Stimulated activated CD8-positive, alpha-beta memory T cell treated with anti-CD3 and anti-CD28 coated beads, Interleukin-15, amount 100 ng/mL, for 48 hours (primary cell): ENCODE results near the gene FAHD2A.
A peak's percentile ranks its signal among the peaks of the same experiment; 100 is the strongest.
"Not testable (repeated sequence)": the region's sequence is repeated elsewhere in the genome, so short reads cannot be mapped to it uniquely, and the experiment has no call there.

ENCODE experiments used
- DNase-seq, 2 donors: peaks; one replicate each; pipeline ENCODE4 v3.0.0-alpha.2; 2020; ENCODE audit warnings: low read depth in 2 of 2

The FAHD2A gene

DNA sequence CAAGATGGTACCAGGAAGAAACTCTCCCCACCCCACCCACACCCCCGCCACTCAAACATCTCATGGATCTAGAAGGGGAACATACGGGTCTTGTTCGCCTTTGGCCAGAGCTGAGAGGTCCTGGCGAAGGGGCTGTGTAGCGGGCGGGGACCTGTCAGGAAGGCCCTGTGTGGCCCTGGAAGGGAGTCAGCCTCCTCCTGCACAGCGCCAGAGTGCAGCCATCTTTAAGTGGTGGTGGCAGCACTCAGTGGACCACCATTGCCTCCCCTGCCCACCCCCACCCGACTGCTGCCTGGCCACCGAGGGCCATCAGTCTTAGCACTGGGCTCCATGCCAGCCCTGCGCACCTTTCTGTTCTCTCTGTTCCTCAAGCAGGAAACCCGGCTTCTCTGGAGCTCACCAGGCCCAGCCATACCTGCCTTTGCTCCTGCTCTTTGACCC lies 11.6 kb upstream of the FAHD2A start:
- no peak for DNase-seq

DNA sequence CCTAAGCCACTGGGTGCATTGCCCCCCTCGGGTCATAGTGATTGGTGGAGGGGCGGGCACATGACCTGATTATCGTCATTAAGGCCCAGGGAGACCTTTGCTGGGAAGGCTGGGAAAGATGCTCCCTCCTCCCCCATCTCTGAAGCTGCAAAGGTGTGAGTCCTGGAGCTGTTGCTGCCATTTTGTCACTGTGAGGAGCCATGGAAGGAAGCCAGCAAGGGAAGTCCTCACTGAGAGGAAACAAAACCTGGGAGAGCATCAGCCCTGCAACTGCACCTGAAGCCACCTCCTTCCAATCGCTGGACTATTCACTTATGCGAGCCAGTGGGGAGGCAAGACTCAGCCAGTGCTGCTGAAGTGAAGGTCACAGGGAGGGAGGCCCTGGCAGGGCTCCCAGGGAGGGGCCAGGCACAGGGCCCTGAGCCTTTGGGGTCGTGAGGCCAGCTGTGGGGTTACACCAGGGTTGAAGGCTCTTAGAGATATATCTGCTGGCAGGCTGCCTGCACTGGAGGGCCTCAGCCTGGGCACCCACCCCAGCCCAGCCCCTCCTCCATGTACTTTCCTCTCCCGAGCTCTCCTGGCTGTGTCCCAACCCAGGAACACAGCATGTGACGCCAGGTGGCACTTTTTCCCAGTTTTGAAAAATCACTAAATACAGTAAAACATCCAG lies 10.7 kb upstream of the FAHD2A start:
- no peak for DNase-seq

DNA sequence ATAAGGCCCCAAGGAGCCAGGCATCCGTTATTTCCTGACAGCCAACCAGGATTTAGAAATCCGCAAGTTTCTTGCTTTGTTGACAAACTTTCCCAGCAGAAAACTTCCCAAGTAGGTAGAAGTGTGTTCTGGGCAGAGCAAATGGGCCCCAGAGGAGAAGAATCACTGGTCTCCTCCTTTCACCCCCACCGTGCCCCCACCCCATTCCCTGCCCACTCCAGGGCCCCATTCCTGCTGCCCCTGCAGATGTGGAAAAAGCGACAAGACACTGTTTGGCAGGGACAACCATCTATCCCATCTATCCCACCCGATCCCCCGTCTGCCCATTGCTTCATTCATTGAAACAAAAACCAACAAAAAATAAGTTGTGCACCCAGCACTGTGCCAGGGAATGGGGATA lies 10.2 kb upstream of the FAHD2A start:
- DNase-seq = no peak

DNA sequence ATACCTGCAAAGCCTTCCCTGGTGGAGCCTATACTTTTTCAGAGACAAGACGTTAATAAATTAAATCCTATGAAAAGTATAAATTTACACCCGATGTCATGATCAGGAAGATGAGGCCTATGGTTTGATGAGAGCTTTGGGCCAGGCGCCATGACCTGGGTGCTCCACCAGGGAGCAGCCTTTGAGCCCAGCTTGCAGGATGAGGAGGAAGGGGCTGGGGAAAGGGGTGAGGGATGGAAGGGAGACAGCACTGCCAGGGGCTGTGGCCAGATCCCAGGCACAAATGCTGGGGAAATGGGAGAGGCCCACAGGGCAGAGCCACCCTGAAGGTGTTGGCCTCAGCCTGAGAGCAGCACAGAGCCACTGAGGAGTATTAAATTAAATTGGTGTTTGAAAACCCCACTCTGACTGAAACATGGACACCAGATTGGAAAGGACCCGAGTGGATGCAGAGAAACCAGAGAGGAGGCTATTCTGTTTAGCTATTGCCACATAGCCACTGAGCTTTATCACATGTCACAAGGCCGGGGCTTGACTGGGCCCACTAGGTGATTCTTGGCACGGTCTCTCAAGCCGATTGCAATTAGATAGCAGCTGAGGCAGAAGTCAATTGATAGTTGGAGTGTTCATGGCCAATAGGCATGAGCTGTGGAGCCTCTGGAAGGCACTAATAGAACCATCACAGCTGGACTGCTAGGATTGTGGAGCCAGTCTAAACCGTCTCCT lies 9.6 kb upstream of the FAHD2A start:
- no peak for DNase-seq

DNA sequence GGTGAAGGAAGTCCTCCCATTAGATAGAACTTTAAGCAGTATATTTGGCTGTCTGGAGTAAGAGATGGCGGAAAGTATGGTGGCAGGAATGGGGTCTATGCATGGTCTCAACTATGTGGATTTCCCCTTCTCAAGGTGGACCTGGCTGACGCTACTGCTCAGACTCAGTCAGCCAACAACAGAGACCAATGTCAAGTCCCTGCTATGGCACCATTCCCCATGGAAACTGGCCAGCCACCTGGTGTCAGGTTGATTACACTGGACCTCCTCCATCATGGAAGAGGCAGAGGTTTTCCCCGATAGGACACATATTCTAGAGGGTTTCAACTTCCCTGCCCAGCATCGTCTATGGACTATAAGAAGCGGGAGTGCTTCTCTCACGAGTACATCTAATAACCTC lies 8.6 kb upstream of the FAHD2A start:
- DNase-seq = no peak

DNA sequence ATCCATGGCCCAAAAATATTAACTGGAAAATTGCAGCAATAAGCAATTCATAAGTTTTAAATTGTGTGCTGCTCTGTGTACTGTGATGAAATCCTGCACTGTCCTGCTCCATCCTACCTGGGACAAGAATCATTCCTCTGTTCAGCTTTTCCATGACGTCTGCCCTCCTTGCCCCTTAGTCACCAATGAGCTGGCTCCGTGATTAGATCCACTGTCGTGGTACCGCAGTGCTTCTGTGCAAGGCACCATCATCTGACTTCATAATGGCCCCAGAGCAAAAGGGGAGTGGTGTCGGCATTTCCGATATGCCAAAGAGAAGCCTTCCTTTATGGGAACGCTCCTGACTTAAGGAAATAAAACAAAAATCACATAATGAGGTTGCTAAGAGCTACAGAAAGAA lies 3.4 kb upstream of the FAHD2A start:
- no peak for DNase-seq

DNA sequence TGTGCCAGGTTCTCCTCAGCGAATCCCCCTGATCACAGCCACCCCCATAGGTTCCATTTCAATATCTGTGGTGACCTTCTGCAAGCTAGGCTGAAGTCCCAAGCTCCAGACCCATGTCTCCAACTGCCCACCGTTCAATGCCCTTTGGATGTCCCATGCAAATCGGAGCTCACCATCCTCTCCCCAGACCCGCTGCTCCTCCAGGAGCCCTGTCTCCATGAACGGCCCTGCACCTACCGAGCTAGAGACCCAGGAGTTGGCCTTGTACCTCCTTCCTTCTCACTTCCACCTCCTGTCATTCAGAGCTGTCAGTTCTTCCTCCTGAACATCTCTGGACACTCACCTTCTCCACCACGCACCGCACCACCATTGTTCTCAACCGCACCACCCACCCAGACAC lies 1.0 kb upstream of the FAHD2A start:
- no peak for DNase-seq

DNA sequence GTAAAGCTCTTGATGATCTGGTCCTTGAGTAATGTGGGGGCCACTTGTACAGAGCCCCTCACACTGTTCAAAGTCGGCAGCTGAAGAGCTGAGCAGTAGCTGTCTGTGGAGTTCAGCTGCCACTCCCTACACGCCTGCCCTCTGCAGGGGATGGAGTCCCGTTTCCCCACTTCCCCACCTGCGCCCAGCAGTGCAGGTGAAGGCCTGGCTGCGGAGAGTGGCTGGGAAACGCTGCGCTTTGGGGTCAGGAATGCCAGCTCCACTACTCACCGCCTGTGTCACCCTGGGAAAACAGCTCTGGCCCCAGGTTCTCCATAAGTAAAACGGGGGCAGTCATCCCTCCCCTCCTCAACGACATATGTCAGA lies 521 bp upstream of the FAHD2A start:
- not testable (repeated sequence) for DNase-seq

DNA sequence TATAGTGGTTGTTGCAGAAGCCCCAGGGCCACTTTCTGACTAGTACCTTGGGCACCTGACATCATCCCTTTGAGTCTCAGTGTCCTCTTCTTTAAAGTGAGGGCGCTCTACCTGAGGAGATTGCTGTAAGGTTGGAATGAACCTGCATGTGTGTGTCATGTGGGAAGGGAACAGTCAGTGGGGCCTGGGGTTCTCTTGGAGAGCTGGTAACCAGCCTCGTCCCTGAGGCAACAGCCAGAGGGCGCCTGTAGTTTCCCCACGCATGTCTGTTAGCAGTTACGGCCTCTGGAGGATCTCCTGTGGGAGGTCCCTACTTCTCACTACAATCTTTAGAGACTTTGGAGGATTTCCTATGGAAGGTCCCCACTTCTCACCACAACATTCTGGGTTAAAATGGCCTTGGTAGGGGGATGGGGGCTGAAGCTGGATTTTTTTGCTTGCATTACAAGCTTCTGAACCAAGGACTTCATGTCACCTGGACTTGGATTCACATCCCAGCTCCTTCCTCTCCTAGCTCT lies 755 bp downstream of the FAHD2A start:
- not testable (repeated sequence) for DNase-seq

DNA sequence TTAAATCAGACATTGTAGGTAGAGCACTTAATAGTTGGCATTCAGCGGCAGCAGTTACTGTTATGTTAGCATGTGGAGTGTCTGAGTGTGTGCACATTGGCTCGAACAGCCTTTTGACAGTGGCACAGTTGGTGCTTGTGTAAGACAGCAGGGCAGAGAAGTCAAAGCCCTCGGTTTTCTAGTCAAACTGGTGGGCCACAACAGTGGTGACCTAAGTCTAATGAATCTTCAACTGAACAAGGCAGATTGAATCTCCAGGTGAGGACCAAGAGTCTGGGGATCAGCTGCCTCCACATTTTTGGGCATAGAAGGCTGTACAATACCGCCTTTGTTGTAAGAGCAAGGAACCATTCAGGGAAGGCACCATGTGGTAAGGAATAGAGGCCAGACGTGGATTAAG lies 1.3 kb downstream of the FAHD2A start:
- DNase-seq = not testable (repeated sequence)

DNA sequence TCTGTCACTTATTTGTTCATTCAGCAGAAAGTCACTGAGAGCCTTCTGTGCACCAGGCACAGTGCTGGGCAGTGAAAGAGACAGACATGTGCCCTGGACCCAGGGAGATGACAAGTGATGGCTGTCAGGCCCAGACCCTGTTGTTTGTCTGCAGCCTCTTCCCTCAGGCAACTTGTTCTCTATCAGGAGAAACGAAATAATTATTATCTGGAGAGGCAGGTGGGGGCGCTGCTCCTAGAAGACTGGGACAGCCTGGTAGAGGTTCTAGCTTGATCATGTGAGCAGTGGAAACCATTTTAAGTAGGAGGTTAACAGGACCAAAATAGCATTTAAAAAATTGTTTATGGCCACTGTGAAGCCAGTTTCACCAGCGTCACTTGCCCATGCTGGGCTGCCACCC lies 2.2 kb downstream of the FAHD2A start:
- not testable (repeated sequence) for DNase-seq

DNA sequence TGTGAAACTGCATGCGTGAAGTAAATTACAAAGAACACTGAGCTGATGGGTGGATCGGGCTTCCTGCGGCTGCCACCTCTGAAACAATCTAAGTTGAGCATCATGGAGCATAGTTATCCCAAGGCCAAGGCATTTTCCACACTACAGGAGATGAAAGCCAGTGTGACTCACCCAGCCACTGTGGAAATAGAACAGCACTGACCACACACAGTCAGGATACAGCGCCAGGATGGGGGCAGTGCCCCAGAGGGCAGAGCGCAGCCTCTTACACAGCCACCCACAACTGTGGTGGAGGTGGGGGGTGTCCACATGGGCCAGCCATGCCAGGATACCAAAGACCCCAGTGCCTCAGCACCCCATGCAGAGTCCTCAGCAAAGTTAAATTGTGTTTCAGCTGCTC lies 8.7 kb downstream of the FAHD2A start:
- not testable (repeated sequence) for DNase-seq

DNA sequence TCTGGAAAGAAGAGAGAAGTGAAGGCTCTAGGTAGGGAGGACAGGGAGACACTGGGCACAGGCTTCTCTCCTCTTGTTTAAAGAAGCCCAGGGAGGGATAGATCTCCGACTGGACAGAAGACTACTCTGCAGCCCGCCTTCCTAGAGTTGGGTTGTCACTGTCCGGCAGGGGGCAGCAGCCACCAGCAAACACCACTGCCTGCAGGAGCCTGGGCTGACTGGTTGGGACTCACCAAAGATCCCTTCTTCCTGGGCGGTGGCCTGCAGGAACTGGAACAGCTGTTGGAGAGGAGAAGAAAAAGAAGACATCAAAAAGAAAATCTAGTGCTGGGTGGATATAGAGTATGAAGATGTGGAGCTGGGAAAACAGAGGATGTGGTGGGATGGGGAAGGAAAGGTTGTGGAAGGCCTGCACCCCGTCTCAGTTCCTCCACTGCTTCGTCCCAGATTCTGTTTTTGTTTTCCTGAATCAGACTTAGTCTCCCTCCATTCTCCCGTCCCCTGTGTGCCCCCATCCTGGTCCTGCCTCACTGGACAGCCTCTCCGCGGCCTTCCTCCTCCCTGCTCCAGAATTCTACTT lies 11.6 kb downstream of the FAHD2A start:
- DNase-seq = peak; percentile 31

DNA sequence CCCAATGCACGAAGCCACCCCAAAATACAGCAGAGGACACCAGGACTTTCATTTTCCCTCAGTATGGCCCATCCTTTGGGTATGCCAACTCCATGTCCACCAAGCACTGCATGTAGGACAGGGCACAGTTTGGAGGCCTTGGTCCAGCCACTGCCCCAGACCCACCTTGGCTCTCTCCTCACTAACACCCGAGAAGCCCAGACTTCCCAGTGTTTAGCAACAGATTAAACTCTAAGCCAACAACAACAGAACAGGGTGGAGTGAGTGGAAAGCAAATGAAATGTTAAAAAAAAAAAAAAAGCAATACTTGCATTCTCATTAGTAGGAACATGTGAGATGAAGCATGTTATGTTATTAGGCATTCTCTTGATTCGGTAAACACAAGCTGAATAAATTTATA lies 12.6 kb downstream of the FAHD2A start:
- not testable (repeated sequence) for DNase-seq

DNA sequence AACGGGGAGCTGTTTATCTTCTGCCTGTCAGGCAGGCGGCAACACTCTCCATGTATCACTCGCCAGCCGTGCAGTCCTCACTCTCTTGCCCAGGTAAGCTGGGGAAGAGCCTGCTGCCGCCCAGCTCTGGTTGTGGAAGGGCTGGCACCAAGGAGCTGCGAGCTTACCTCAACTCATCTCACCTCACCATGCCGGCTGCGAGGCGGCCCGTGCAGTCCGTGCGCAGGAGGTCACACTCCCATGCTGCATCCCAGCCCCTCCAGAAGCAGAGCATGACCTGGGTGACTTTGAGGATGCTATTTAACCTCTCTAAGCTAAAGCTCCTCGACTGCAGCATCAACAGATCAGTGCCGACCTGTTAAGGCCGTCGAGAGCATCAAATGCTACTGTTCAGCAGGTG lies 13.1 kb downstream of the FAHD2A start:
- not testable (repeated sequence) for DNase-seq

DNA sequence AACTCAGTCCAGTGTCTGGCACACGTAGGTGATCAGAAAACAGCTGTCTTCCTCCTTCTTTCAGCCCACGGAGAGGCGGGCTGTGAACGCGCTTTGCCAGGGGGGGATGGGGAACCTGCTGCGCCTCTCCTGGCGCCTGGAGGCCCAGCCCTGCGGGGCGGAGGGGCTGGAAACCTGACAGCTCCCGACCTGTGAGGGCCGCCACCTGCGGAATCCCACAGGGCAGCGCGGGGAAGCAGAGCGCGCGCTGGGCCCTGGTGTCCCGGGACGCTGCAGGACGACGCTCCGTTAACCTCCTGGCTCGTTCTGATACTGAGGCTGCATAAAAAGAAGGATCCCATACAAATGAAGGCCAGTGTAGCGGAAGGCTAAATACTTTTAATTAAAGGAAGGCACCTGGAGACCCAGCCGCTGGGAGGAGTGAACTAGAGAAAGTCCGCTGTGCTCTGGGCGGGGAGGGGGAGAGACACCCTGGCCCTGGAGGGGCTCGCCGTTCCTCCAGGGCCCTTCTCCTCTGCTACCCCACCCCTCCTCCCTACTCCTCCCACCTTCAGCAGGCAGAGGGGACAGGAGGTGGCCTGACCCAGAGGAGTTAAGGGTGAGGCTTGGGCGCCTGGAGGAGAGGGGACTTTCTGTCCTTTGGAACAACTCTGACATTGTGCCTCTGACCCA lies 24.8 kb downstream of the FAHD2A start:
- not testable (repeated sequence) for DNase-seq

DNA sequence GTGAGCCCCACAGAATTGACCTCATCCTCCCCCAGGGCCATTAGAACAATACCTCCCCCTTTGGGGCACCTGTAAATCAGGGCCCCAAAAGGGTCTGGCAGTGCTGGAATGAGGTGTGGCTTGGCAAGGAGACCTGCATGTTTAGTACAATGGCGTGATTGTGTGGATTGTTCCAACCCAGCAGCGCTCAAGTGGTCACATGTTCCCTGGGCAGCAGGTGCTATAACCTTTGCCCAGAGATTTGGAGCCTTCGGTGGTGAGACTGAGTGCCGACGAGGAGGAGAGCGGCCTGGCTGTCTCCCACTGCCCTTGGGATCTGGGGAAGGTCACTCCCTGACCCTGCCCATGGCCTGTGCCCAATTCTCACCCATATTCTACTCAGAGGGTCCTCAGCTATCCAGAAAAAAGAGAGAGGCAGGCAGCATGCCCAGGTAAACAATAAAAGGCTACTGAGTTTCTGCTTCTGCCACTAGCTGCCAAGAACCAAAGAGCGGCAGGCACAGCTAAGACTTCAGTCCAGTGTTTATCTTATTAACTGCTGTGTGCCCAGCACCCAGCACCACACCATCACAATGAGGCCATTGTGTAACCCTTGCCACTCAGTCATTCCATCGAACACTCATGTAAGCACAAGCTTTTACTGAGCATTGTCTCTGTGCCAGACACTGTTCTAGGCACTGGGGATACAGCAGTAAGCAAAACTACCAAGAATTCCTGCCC lies 27.4 kb downstream of the FAHD2A start:
- DNase-seq = not testable (repeated sequence)

DNA sequence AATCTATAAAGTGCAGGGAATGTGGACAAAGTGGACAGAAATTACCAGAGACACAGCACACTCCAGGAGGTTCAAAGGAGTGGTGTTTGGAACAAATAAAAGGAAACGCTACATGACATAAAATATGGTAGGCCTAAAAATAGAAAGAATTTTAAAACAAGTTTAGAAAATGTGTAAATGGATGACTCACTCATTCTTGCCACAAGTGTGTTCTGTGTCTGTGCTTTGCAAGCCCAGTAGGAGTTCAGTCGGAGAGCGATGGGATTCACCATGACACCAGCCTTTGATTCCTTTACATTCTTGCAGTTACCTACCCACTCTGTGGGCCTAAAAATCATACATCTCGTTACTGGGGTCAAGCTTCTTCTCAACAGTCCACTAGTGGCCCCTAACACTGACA lies 30.9 kb downstream of the FAHD2A start:
- not testable (repeated sequence) for DNase-seq

DNA sequence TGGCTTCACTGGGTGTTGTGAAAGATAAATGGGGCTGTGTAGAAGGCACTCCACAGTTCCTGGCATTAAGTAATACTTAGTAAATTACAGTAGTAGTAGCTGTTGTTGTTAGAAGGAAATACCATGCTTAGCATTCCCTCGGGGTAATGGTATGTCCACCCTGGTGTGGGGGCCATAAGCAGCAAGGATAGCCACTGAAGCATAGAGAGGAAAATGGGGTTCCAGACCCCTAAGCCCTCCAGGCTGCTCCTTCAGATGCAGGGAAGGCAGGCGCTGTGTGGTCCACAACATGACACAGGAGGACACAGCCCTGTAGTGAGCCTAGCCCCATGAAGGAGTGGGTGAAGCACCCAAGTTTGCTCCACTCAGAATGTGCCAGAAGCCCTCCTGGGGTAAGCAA lies 31.5 kb downstream of the FAHD2A start:
- not testable (repeated sequence) for DNase-seq

DNA sequence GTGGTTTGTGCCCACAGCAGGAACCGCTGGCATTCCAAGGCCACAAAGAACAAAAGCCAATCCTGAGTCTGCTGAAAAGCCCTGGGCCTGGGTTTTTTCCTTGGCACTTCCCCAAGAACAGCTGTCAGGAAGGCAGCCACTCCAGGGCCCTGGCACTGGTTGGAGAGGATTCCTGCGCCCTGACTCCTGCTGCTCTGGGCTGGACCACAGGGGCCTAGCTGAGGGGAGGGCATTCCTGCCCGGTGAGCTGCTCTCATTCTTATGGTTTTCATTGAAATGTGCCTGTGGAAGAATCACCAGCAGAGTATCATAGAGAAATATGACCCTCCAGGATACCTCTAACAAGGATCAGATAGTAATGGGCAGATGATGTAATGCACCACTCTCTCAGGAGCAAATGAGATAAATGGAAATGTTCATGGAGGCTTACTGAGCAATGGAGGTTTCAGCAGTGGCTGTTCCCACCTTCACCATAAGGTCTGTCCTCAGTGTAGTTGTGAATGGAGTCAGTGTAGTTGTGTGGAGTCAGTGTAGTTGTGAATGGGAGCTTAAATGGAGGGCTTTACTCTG lies 32.1 kb downstream of the FAHD2A start:
- DNase-seq = not testable (repeated sequence)

DNA sequence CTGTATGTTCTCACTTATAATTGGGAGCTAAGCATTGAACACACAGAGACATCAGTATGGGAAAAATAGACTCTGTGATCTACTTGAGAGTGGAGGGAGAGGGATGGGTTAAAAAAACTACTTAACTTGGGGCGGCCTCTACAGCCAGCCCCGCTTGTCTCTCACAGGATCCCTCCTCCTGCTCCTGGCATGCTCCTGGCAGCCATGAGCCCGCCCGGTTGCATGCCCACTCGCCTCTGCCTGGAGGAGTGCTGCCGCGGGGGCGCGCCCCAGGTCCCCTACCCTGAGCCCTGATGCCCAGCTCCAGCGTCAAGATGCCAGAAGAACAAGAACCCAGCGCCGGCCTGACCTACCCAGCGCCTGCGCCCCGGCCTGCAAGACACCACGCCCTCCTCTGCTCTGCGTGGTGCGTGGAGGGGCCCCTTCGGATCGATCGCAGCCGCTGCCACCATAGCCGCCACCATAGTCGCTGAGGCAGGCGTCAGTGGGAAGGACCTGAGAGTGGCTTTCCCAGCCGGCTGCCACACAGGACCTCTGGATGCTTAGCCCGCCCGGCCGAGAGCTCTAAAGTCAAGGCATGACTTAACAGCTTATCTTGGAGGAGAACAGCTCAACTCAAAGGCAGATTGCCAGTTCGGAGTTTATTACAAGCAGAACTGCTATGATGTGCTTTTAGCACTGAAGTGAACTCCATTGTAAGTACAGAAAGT lies 32.8 kb downstream of the FAHD2A start:
- not testable (repeated sequence) for DNase-seq
